ENCODE results near the gene PACSIN1.
A peak's percentile ranks its signal among the peaks of the same experiment; 100 is the strongest.

The PACSIN1 gene

DNA sequence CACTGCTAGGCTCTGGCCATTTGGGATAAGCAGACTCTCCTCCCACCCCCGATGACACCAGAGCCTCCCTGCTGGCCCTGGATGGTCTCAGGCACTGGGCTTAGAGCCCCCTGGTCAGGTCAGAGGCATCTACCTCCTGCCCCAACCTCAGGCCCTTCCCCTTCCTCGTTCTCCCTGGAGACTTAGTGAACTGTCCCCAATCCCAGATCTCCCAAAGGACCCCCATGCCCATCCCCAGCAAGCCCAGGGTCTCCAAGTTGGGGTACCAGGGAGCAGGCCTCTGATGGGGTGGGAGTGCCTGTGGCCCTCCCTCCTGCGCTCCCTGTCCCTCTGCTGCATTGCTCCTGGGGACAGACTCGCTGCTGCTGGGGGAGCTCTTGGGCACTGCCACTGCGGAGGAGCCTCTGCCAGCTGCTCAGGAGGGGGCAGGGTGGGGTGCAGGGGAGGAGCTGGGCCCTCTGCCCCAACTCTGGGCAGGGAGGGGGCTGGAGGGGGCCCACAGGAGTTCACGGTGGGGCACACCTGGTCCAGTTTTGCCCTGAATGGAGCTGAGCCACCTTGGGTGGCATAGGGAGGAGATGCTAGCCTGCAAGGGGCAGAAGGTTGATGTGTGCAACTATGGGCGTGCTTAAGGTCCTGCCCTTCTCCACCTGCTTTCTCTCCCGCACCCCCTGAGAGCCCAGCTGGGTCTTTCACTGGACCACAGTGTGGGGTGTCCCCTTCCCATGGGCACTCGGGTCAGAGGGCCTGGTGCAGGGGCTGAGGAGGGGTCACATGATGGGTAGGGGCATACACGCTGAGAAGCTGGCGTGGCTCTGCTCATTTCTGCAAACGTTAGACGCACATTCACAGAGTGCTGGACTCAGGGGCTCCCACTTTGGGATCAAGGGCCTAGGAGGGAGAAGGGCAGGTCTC is 49.9 kb downstream of the PACSIN1 start:
- no peak for DNase-seq

DNA sequence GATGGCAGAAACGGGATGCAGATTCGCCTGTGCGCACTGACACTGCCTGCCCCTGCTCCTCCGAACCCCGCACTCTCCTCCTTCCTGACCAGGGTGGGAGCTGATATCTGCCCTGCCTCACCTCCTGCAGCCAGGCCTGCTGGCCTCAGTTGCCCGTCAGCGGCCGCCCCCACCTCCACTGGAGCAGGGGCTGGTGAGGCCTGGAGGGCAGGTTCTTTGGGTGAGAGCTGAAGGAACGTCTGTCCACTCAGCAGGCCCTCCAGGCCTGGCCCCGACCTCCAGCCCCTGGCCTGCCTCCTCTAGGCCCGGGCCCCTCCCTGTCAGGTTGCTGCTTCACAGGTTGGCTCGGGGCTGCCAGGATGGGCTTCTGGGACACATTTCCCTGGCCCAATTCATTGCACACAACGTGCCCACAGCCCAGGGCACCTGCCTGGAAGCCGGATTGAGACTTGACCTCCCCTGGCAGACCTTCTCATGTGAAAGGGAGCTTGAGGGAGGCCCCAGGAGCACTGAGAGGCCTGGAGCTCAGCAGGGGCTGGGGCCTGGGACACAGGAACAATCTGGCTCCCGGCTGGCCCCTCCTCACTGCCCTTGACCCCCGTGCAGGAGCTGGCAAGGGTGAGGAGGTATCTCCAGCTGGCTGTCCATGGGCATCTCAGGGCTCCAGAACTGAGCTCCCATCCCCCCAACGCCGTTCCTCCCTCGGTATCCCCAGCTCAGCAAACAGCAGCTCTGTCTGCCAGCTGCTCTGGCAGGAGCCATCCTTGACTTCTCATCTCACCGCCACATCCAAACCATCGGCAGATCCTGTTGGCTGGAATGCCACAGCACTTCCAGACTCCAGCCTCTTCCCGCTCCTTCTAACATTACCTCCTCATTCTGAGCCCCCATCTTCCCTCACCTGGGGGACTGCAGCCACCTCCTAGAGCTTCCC is 50.8 kb downstream of the PACSIN1 start:
- DNase-seq = no peak

DNA sequence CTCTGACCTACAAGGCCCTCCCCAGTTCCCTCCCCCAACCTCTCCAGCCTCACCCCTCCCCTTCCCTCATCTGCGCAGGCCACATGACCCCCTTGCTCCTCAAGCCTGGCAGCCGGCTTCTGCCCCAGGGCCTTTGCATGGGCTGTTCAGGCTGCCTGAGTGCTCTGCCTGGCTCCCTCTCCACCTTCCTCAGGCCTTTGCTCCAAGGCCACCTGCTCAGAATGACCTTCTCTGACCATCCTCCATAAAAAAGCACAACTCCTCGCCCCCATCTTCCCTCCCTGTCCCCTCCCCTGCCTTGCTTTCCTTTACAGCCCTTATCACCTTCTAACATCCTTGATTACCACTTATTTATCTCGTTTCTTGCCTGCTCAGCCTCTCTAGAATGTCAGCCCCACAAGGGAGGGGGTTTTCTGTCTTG is 51.6 kb downstream of the PACSIN1 start:
- DNase-seq = no peak

DNA sequence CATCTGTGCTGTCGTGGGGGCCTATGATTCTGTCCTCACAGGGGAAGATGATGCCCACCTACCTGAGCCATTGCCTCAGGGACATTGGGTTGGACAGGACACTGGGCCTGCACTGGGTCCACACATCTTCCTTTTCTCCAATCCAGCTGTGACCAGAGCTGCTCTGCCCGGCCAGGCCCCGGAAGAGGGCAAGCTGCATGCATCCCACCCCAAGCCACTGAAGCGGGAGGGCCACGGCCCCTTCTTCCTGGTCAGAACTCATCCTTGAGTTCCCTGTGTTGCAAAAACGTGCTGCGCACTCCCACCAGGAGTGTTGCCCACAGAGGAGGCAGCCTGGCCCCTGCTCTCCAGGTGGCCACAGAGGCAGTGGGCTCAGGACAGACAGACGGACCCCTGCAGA is 52.1 kb downstream of the PACSIN1 start:
- no peak for DNase-seq

DNA sequence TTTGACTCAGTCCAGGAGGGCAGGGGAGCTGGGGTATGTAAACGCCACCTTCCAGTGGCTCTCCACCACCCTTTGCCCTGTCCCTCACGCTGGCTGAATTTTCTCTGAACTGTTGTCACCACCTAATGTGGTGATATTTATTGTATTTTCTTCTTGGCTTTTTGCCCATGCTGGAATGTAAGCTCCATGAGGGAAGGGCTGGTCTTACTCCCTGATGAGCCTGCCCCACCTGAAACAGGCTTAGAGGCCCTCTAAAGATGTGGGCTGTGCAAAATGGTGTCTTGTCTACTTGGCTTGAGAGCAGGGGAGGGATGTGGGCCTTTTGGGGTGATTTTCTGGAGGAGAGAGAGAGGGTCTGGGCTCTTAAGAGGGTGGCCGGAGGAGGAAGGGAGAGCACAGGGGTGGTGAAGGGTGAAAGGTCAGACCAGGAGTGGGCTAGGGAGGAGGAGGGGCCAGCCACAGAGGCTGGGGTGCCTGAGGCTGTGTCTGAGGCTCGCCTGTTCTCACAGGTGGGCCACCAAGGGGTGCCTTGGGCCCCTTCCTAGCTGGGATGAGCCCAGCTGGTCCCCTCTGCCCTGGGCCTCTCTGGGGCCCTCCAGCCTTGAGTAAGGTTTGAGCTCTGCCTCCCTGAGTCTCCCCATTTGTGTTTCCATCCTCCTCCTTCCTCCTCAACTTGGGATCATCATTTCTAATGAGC is 52.9 kb downstream of the PACSIN1 start:
- no peak for DNase-seq

DNA sequence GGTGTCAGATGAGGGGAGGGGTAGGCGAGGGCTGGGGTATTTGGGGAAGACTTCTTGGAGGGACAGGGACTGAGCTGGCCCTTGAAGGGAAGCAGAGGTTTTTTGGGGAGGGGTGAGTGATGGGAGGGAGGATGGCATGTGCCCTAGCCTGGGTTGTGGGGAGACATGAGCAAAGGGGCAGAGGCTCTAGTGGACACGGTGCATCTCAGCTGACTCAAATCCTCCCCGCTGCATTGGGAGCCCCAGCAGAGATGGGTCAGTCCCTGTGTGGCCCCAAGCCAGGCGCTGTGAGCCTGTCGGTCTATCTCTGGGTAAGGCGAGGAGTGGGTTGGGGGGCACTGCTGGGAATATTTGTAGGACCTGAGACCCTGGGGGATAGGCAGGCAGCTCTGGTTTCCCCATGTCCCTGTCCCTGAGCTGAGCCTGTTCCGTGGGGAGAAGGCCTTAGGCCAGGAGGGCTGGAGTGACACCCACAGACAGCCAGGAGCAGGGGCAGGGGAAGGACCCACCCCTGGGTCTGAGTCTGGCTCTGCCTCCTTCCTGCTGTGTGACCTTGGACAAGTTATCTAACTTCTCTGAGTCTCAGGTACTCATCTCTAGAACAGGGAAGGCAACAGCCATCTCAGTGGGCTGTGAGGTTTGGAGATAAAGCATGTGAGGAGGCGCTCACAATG is 54.2 kb downstream of the PACSIN1 start:
- DNase-seq = no peak

DNA sequence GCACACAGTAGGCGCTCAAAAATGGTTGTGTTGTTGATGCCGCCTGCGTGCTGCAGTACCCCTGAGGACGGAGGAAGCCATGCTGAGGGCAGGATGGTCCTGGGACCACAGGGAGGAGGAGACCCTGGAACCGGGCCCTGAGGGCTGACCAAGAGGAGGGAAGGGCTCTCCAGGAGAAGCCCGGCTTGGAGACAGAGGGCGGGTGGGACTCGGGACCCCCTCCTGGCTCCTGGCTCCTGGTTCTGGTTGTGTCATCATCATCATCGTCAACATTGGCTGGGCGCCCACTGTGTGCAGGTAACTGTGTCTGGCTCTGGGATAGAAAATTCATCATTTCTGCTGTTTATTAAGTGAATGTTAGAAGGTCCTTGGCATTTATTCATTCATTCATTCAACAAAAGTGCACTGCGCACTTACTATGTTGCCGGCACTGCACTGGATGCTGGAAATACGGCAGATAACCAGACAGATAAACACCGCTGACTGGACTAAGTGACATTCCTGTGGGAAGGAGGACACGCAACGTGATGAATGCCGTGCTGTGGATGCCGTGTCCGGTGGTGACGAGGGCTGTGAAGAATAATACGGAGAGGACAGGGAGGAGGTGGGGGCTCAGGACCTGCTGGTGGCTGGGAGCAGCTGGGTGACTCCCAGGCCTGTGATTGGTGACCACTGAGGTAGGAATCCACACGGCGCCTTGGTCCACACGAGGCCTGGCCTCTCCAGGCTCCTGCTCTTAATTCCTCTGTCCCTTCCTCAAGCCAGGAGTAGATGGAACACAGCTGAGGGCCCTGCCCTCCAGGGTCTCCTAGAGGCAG is 55.0 kb downstream of the PACSIN1 start:
- no peak for DNase-seq

DNA sequence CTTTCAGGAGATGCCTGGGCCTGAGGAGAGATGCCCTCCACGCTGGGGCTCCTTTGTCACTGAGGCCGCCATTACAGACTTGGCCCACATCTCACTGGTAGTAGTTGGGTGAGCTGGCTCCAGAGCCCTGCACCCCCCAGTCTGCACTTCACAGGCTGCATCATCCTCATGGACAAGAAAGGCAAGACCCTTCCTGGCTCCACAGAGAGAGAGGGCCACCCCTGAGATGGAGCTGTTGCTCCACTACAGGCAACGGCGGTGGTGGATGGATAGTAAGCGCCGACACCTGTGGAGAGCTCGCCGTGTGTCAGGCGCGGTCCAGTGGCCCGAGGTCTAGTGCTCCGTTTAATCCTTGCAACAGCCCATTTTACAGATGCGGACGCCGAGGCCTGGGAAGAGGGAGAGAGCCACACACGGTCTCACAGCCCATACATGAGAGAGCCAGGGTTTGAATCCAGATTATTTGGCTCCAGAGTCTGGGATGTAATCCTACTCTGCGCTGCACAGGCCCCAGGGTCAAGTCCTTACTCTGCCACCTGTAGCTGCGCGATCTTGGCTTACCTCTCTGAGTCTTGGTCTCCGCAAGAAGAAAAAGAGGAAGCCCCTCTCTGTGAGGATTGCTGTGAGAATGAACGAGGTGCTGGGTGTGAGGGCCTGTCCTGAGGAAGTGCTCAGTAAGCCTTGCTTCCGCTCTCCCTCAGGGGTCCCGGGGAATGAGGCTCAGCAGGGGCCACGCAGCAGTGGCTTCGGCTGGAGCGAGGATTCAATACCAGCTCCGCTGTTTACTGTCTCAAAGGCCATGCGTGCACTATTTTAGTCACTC is 55.8 kb downstream of the PACSIN1 start:
- DNase-seq = no peak

DNA sequence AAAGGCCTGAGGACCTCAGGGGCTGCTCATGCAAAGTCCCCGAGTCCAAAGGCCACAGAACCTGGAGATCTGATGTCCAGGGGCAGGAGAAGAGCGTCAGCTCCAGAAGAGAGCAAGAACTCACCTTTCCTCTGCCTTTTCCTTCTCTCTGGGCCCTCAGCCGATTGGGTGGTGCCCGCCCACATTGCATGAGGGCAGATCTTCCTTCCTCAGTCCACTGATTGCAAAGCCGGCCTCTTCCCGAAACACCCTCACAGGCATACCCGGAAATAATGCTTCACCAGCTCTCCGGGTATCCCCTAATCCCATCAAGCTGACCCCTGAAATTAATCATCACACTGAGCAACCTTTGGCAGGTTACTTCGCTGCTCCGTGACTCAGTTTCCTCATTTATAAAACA is 56.9 kb downstream of the PACSIN1 start:
- no peak for DNase-seq

DNA sequence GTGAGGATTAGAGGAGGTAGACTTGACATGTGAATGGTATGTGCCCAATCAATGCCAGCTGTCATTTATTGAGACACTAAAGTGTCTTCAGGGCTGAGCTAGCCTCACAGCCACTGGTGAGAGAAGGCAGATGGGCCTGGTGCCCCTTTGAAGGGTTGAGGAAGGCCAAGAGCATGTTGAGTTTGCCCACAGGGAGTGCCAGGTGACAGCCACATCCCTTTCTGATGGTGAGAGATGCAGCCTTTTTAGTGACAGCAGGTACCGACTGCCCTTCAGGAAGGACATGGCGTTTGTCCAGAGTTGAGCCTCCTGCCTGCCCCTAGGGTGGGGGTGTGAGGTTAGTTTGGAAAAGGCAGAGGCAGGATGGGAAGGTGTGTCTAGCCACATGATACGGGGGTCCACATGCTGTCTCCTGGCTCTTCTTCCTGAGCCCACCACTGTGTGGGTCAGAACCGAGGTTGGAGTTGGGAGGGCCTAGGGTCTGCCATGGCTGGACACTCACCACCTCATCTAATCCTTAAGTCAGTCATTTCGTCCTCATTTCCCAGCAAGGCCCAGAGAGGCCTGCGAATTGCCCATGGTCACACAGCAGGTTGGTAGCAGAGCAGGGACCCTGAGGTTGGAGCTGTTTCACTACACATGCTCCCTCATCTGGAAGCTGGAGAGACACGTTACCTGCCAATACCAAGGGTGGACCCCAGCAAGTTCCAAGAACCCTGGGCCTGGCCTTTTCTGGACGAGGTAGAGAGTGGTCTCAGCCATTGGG is 57.7 kb downstream of the PACSIN1 start:
- DNase-seq = no peak

DNA sequence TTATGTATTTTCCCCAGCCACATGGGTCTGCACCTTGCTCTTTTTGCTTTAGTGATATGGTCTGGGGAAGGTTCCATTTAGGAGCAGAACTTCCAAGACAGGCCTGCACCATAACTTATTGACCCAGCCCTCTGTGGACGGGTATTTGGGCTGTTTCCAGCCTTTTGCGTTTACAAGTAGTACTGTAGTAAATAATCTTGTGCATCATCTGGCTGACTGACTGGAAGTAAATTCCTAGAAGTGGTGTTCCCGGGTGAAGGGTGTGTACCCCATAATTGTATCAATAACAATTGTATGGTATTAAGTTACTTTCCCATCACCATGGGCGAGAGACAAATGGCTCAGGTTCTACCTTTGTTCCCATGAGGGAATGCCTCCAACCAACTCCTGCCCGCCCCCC is 58.6 kb downstream of the PACSIN1 start:
- no peak for DNase-seq

DNA sequence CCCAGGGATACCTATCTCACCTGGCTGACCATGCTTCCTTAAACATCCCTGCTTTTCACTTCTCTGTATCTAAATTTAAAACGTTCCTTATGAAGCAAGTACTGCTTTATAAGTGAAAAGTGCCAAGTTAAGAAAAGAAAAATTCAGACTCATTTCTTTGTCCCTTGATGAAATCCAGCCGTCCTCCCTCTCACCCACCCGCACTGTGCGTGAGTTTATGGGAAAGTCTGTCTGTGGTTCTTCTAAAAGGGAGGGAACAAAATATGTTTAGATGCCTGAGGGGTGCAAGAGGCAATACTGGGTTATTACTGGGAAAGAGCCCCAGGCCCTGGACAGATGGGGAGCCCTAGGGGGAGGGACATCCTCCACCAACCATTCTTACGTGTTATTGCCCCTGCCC is 59.1 kb downstream of the PACSIN1 start:
- DNase-seq = no peak

DNA sequence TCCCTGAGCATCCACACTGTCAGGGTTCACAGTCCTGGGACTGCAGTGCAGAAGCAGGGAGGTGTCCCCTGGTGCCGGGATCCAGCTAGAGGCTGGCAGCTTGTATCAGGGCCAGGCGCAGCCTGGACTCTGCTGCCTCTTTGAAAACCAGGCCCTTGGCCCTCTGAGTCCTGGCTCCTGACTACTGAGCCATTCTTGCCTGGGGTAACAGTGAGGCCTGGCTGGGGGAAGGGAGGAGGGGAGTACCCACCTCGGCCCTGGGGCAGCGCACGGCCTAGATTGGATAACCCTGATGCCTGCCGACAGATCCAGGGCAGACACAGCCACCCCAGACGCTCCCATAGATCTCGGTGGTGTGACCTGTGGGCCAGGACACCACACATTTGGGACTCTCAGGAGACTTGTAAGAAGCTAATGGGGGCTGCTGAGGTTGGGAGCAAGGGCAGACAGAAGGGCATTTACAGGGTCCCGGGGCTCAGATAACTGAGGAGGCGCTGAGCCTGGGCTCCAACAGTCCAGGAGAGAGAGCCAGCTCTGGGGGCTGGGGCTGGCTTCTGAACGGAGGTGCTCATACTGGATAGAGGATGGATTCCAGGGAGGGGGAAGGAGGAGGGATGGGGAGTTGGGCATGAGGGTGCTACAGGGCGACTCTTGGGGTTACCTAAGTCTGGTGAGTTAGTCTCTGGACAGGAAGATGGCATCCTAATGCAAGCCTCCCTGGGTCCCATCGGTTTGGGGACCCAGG is 59.7 kb downstream of the PACSIN1 start:
- DNase-seq = no peak

DNA sequence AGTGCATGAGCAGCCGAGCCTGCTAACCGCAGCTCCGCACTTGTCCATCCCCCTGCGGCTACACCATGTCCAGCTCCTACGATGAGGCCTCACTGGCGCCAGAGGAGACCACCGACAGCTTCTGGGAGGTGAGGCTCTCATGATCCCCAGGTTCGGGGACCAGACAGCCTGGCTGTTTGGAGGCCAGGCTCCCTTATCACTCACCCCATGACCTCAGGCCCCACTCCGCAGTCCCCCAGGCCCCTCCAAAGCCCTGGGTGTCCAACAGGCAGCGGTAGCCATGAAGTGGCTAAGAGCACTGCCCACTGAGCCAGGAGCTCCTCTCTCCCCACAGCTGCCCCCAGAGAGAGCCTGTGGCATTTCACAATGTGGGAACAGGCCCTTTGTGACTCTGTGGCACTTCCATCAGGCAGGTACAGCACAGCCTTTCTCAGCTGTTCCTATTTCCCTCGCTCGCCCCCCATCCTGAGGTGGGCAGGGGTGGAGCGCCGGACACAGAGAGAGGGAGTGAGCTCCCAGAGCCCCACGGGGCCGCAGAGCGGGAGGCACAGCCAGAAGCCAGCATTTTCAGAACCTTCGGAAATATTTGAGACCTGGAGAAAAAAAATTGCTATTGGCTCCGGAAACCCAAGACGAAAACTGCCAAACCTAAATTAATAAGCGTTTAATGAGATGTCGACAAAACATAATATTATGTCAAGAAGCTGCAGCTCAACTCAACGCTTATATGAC is 60.5 kb downstream of the PACSIN1 start:
- peak; percentile 1 for DNase-seq

DNA sequence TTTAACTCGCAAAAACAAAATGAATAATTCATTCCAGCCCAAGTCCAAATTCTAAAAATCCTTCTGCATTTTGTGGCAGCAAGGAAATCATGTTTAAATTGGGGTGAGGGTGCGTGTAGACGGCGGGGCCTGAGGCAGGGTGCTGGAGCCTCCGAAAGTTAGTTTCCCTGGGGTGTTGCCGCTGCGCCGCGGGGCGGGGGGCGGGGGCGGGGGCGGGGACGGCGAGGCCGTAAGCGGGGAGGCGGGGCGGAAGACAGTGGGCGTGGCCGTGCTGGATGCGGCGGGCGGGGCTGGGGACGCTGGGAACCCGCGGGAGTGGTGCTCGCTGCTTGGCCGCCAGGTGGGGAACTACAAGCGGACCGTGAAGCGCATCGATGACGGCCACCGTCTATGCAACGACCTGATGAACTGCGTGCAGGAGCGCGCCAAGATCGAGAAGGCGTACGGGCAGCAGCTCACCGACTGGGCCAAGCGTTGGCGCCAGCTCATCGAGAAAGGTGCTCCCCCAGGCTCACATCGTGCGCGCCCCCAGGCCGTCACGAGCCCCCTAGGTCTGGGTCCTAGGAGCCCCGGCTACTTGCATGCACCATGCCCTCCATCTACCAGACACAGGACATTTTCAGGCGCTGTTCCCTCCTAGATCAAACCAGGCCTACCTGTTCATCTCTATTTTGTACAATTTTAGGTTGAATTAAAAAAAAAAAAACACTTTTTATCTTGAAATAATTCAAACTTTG is 61.3 kb downstream of the PACSIN1 start:
- DNase-seq = peak; percentile 85

DNA sequence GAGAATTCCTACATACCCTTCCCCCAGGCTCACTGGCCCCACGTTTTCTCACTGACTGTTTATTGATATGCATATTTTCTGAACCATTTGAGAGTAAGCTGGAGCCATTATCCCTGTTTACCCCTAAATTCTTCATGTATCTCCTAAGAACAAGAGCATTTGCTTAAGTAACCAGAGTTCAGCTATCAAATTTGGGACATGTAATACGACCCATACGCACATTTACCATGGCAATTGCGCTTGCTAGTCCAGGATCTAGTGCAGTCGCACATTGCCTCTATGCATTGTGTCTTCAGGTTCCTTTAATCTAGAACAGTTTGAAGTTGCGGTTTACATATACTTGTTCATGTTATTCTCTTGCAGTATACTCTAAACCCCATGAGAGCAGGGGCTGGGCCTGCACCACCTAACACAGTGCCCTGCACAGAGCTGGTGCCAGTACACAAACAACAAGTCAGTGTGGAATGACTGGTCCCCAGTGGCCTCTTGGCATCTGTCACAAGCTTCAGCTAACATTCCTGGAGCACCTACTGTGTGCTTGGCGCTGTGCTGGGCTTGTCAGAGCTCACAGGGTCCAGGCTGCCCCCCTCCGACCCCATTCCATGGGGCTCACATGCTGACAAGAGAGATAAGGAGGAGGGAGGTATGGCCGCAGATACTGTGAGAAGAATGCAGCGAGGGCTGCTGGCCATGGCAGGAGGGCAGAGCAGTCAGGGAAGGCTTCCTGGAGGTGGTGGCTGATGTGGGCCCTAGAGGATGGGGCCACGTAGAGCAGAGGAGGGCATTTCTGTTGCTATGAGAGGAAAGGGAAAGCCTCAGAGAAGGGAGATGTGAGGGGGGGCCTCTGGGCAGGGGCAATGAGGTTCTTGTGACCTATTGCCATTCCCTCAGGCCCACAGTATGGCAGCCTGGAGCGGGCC is 62.1 kb downstream of the PACSIN1 start:
- no peak for DNase-seq
